Glomerular visceral epithelial cell (primary cell): ENCODE measurements around the gene TRIO.
"Not testable (repeated sequence)": the region's sequence is repeated elsewhere in the genome, so short reads cannot be mapped to it uniquely, and the experiment has no call there.

ENCODE experiments used
- DNase-seq: peaks from one replicate; pipeline ENCODE4 v3.0.0-alpha.2; 2016; ENCODE audit errors: extremely low spot score

TRIO gene

GRCh38 chr5:14534773-14535172, 391.6 kb downstream of the TRIO start:
- DNase-seq, result no peak

- DNase-seq, result no peak
Observed at GRCh38 chr5:14545308-14545707, 402.2 kb downstream of the TRIO start.

- DNase-seq, result no peak
Observed at GRCh38 chr5:14545862-14546261, 402.7 kb downstream of the TRIO start.

- no peak for DNase-seq
Observed at GRCh38 chr5:14547666-14548065, 404.5 kb downstream of the TRIO start.

- DNase-seq, result no peak
Observed at GRCh38 chr5:14551211-14551610, 408.1 kb downstream of the TRIO start.

GRCh38 chr5:14552017-14552416, 408.9 kb downstream of the TRIO start:
- DNase-seq, result no peak

- not testable (repeated sequence) for DNase-seq
Observed at GRCh38 chr5:14554288-14554687, 411.1 kb downstream of the TRIO start.

- no peak for DNase-seq
Observed at GRCh38 chr5:14556015-14556414, 412.9 kb downstream of the TRIO start.

GRCh38 chr5:14557203-14557770, 414.1 kb downstream of the TRIO start:
- DNase-seq, result no peak

GRCh38 chr5:14557791-14558415, 414.8 kb downstream of the TRIO start:
- DNase-seq, result no peak
